Mesendoderm (in vitro differentiated cells): Measurements from ENCODE around the gene CBX6.
A peak's percentile ranks its signal among the peaks of the same experiment; 100 is the strongest.

Experiments used
- DNase-seq: peaks from one replicate; pipeline ENCODE4 v3.0.0; 2013
- H2AK5ac ChIP-seq: 2 replicates; pipeline ENCODE4 v1.6.1; 2013; ENCODE audit warnings: low read length, inconsistent platforms
- H2BK120ac ChIP-seq: 2 replicates; pipeline ENCODE4 v1.6.1; 2013; ENCODE audit warnings: low read depth, mild to moderate bottlenecking, low read length, moderate library complexity, mixed read lengths
- H2BK15ac ChIP-seq: replicated peaks from 2 replicates; pipeline ENCODE4 v1.6.1; 2013; ENCODE audit warnings: low read depth, mild to moderate bottlenecking, moderate library complexity
- H2BK5ac ChIP-seq: 2 replicates; pipeline ENCODE4 v1.6.1; 2013; ENCODE audit warnings: low read length, inconsistent platforms
- H3K18ac ChIP-seq: 2 replicates; pipeline ENCODE4 v1.6.1; 2013; ENCODE audit warnings: mild to moderate bottlenecking, low read length, mixed read lengths
- H3K23ac ChIP-seq: one replicate; pipeline ENCODE4 v1.6.1; 2013; ENCODE audit warnings: low read length
- H3K27ac ChIP-seq: 2 replicates; pipeline ENCODE4 v1.5.1; 2013; ENCODE audit warnings: low read depth, mild to moderate bottlenecking, inconsistent platforms, low read length, moderate library complexity
- H3K27me3 ChIP-seq: 2 replicates; pipeline ENCODE4 v1.6.1; 2013; ENCODE audit warnings: low read length, control low read depth, mild to moderate bottlenecking, inconsistent platforms; ENCODE audit not compliant: insufficient read depth, poor library complexity
- H3K36me3 ChIP-seq: 2 replicates; pipeline ENCODE4 v1.6.1; 2013; ENCODE audit warnings: low read length, inconsistent platforms; ENCODE audit not compliant: control insufficient read depth, insufficient read depth
- H3K4ac ChIP-seq: one replicate; pipeline ENCODE4 v1.6.1; 2013; ENCODE audit warnings: low read depth, mild to moderate bottlenecking, low read length, moderate library complexity
- H3K4me1 ChIP-seq: 2 replicates; pipeline ENCODE4 v1.6.1; 2013; ENCODE audit warnings: low read depth, low read length, inconsistent platforms; ENCODE audit not compliant: control insufficient read depth
- H3K4me2 ChIP-seq: 2 replicates; pipeline ENCODE4 v1.6.1; 2013; ENCODE audit warnings: low read length
- H3K4me3 ChIP-seq: 2 replicates; pipeline ENCODE4 v1.5.1; 2013; ENCODE audit warnings: mild to moderate bottlenecking, low read length
- H3K56ac ChIP-seq: one replicate; pipeline ENCODE4 v1.6.1; 2013; ENCODE audit warnings: low read length
- H3K79me1 ChIP-seq: 2 replicates; pipeline ENCODE4 v1.6.1; 2013; ENCODE audit warnings: low read length, inconsistent platforms
- H3K79me2 ChIP-seq: 2 replicates; pipeline ENCODE4 v1.6.1; 2013; ENCODE audit warnings: mild to moderate bottlenecking, low read length; ENCODE audit not compliant: control insufficient read depth, insufficient read depth
- H3K9ac ChIP-seq: 2 replicates; pipeline ENCODE4 v1.6.1; 2013; ENCODE audit warnings: low read length, inconsistent platforms
- H4K5ac ChIP-seq: one replicate; pipeline ENCODE4 v1.6.1; 2013; ENCODE audit warnings: low read length
- H4K8ac ChIP-seq: one replicate; pipeline ENCODE4 v1.6.1; 2013; ENCODE audit warnings: low read depth, mild to moderate bottlenecking, control low read depth, low read length, moderate library complexity
- WGBS: extraction: QIAGEN DNeasy Blood & Tissue Kit; methylation state at CpG from one replicate; pipeline ENCODE4 v1.1.7; 2013; ENCODE audit warnings: low lambda C conversion rate, missing lambda C conversion rate; ENCODE audit not compliant: insufficient coverage; ENCODE audit errors: extremely low coverage; 5-methylcytosine and 5-hydroxymethylcytosine counted together

CBX6 gene

GRCh38 chr22:38828616-38829205 lies 43.3 kb downstream of the CBX6 start:
- Histone ChIP-seq H2BK15ac (no peak overlapping the region), H3K27ac (no peak overlapping the region), H2AK5ac (no peak overlapping the region), H3K36me3 (no peaks in the 10 kb centered on the region), H3K4me3 (no peak overlapping the region), H3K79me2 (no peaks in the 10 kb centered on the region), H3K56ac (no peak overlapping the region), H3K18ac (no peak overlapping the region), H4K8ac (no peak overlapping the region), H3K9ac (no peak overlapping the region), H3K4ac (no peak overlapping the region), H3K27me3 (no peaks in the 10 kb centered on the region), H3K4me1 (no peaks in the 10 kb centered on the region), H2BK5ac (no peak overlapping the region), H2BK120ac (no peak overlapping the region), H3K4me2 (no peak overlapping the region), H4K5ac (no peak overlapping the region), H3K23ac (no peak overlapping the region), H3K79me1 (no peaks in the 10 kb centered on the region)
- no CpG with 5 or more reads among the region's 10 CpGs for WGBS
- DNase-seq: no peak

DNA sequence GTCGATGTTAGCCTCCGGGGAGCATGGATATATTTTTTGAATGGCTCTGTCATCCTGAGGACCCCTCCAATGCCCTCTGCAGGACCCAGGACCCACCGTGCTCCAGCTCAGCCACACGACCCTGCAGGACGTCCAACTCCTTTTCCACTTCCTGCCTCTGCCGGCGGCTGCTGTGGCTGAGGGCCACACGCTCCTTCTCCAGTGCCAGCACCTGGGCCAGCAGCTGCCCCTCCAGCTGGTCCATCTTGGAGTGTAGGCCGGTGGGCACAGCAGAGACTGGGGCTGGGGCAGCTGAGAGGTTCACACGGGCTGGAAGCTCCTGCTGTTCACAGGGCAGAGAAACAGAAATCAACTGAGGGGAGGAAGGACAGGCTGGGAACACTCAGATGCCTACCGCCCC lies 43.8 kb downstream of the CBX6 start:
- Histone ChIP-seq H3K23ac (no peak overlapping the region), H3K27ac (no peak overlapping the region), H3K27me3 (no peaks in the 10 kb centered on the region), H4K8ac (no peak overlapping the region), H3K4me1 (no peaks in the 10 kb centered on the region), H3K4me3 (no peak overlapping the region), H3K4ac (no peak overlapping the region), H3K79me1 (no peaks in the 10 kb centered on the region), H3K79me2 (no peaks in the 10 kb centered on the region), H4K5ac (no peak overlapping the region), H2BK5ac (no peak overlapping the region), H3K18ac (no peak overlapping the region), H2BK15ac (no peak overlapping the region), H2BK120ac (no peak overlapping the region), H2AK5ac (no peak overlapping the region), H3K9ac (no peak overlapping the region), H3K56ac (no peak overlapping the region), H3K36me3 (no peaks in the 10 kb centered on the region), H3K4me2 (no peak overlapping the region)
- WGBS: no CpG with 5 or more reads among the region's 11 CpGs
- DNase-seq: no peak

- Histone ChIP-seq H2BK15ac (no peak overlapping the region), H3K18ac (no peak overlapping the region), H3K9ac (no peak overlapping the region), H3K4me2 (no peak overlapping the region), H3K4me1 (no peaks in the 10 kb centered on the region), H3K79me2 (no peaks in the 10 kb centered on the region), H3K23ac (no peak overlapping the region), H3K36me3 (no peaks in the 10 kb centered on the region), H3K27ac (no peak overlapping the region), H4K5ac (no peak overlapping the region), H3K79me1 (no peaks in the 10 kb centered on the region), H2AK5ac (no peak overlapping the region), H3K56ac (no peak overlapping the region), H4K8ac (no peak overlapping the region), H2BK5ac (no peak overlapping the region), H3K27me3 (no peaks in the 10 kb centered on the region), H3K4ac (no peak overlapping the region), H2BK120ac (no peak overlapping the region), H3K4me3 (no peak overlapping the region)
- no peak for DNase-seq
Observed at GRCh38 chr22:38827510-38827909, 44.5 kb downstream of the CBX6 start.

GRCh38 chr22:38826801-38827200 lies 45.2 kb downstream of the CBX6 start:
- H2BK15ac ChIP-seq: no peak overlapping the region
- no peak overlapping the region for H3K23ac ChIP-seq
- no peak overlapping the region for H2AK5ac ChIP-seq
- H3K27ac ChIP-seq: no peak overlapping the region
- H3K4me1 ChIP-seq: no peaks in the 10 kb centered on the region
- no peaks in the 10 kb centered on the region for H3K79me2 ChIP-seq
- H3K18ac ChIP-seq: no peak overlapping the region
- H3K56ac ChIP-seq: no peak overlapping the region
- H2BK5ac ChIP-seq: no peak overlapping the region
- no peaks in the 10 kb centered on the region for H3K27me3 ChIP-seq
- H3K4me3 ChIP-seq: no peak overlapping the region
- H3K79me1 ChIP-seq: no peaks in the 10 kb centered on the region
- no peaks in the 10 kb centered on the region for H3K36me3 ChIP-seq
- H4K8ac ChIP-seq: no peak overlapping the region
- H3K9ac ChIP-seq: no peak overlapping the region
- H3K4ac ChIP-seq: no peak overlapping the region
- no peak overlapping the region for H2BK120ac ChIP-seq
- WGBS: no CpG with 5 or more reads among the region's 5 CpGs
- H3K4me2 ChIP-seq: no peak overlapping the region
- no peak for DNase-seq
- no peak overlapping the region for H4K5ac ChIP-seq

GRCh38 chr22:38826386-38826785 lies 45.6 kb downstream of the CBX6 start:
- Histone ChIP-seq H3K27ac (no peak overlapping the region), H3K79me1 (no peaks in the 10 kb centered on the region), H2BK15ac (no peak overlapping the region), H3K4me1 (no peaks in the 10 kb centered on the region), H2BK5ac (no peak overlapping the region), H4K5ac (no peak overlapping the region), H3K4me2 (no peak overlapping the region), H3K23ac (no peak overlapping the region), H2BK120ac (no peak overlapping the region), H3K9ac (no peak overlapping the region), H3K4ac (no peak overlapping the region), H3K36me3 (no peaks in the 10 kb centered on the region), H3K27me3 (no peaks in the 10 kb centered on the region), H2AK5ac (no peak overlapping the region), H3K4me3 (no peak overlapping the region), H4K8ac (no peak overlapping the region), H3K56ac (no peak overlapping the region), H3K18ac (no peak overlapping the region), H3K79me2 (no peaks in the 10 kb centered on the region)
- WGBS: no CpG with 5 or more reads among the region's 16 CpGs
- no peak for DNase-seq

- Histone ChIP-seq H3K79me1 (no peaks in the 10 kb centered on the region), H3K9ac (no peak overlapping the region), H3K4ac (no peak overlapping the region), H2AK5ac (no peak overlapping the region), H2BK120ac (no peak overlapping the region), H3K56ac (no peak overlapping the region), H3K4me2 (no peak overlapping the region), H3K27ac (no peak overlapping the region), H4K8ac (no peak overlapping the region), H3K36me3 (no peaks in the 10 kb centered on the region), H3K4me1 (no peaks in the 10 kb centered on the region), H3K18ac (no peak overlapping the region), H3K23ac (no peak overlapping the region), H3K4me3 (no peak overlapping the region), H3K79me2 (no peaks in the 10 kb centered on the region), H3K27me3 (no peaks in the 10 kb centered on the region), H2BK5ac (no peak overlapping the region), H4K5ac (no peak overlapping the region), H2BK15ac (no peak overlapping the region)
- peak; percentile 94 for DNase-seq
- WGBS: no CpG with 5 or more reads among the region's 4 CpGs
Observed at GRCh38 chr22:38824585-38824984, 47.4 kb downstream of the CBX6 start.
